Neuronal stem cell (in vitro differentiated cells): ENCODE results near the gene PAM.

ENCODE experiments used
- DNase-seq: peaks from one replicate; pipeline ENCODE4 v3.0.0-alpha.2; 2013; ENCODE audit warnings: low spot score
- H2AFZ ChIP-seq: one replicate; pipeline ENCODE4 v1.6.1; 2013; ENCODE audit warnings: mild to moderate bottlenecking, low read length, inconsistent platforms
- H2AK5ac ChIP-seq: 2 replicates; pipeline ENCODE4 v1.6.1; 2013; ENCODE audit warnings: low read depth, mild to moderate bottlenecking, inconsistent platforms, low read length, moderate library complexity, mixed read lengths
- H2BK120ac ChIP-seq: 2 replicates; pipeline ENCODE4 v1.6.1; 2013; ENCODE audit warnings: low read depth, mild to moderate bottlenecking, inconsistent platforms, low read length, moderate library complexity, mixed read lengths
- H2BK12ac ChIP-seq: one replicate; pipeline ENCODE4 v1.6.1; 2013; ENCODE audit warnings: low read length, inconsistent platforms
- H2BK15ac ChIP-seq: 2 replicates; pipeline ENCODE4 v1.6.1; 2013; ENCODE audit warnings: mild to moderate bottlenecking, low read length, inconsistent platforms, mixed read lengths
- H2BK5ac ChIP-seq: one replicate; pipeline ENCODE4 v1.6.1; 2013; ENCODE audit warnings: inconsistent platforms, mild to moderate bottlenecking, low read length, moderate library complexity
- H3K14ac ChIP-seq: one replicate; pipeline ENCODE4 v1.6.1; 2013; ENCODE audit warnings: low read length, inconsistent platforms
- H3K18ac ChIP-seq: 2 replicates; pipeline ENCODE4 v1.6.1; 2013; ENCODE audit warnings: low read length, inconsistent platforms
- H3K23ac ChIP-seq: 2 replicates; pipeline ENCODE4 v1.6.1; 2013; ENCODE audit warnings: low read depth, mild to moderate bottlenecking, mixed read lengths, low read length, inconsistent platforms; ENCODE audit not compliant: poor library complexity
- H3K27ac ChIP-seq: replicated peaks from 3 replicates; pipeline ENCODE4 v1.5.1; 2013; ENCODE audit warnings: low read length, inconsistent platforms
- H3K27me3 ChIP-seq, 3 experiments: 2 replicates each; pipeline ENCODE4 v1.6.1; 2013; ENCODE audit warnings: low read length in 3 of 3, mild to moderate bottlenecking in 2 of 3, inconsistent platforms in 1 of 3, low read depth in 1 of 3, mixed read lengths in 1 of 3, moderate library complexity in 1 of 3; ENCODE audit not compliant: control insufficient read depth in 3 of 3, insufficient read depth in 3 of 3
- H3K36me3 ChIP-seq, 2 donors: replicated peaks in 1 of 2; 2 replicates each; pipeline ENCODE4 v1.6.1; 2013; ENCODE audit warnings: low read length in 2 of 2; ENCODE audit not compliant: control insufficient read depth in 2 of 2, insufficient read depth in 2 of 2
- H3K4ac ChIP-seq: 2 replicates; pipeline ENCODE4 v1.6.1; 2013; ENCODE audit warnings: inconsistent platforms, mild to moderate bottlenecking, low read length, moderate library complexity
- H3K4me1 ChIP-seq, 2 donors: 1 replicate in 1 of 2; 2 replicates in 1 of 2; pipeline ENCODE4 v1.6.1; 2013; ENCODE audit warnings: low read length in 2 of 2, low read depth in 1 of 2; ENCODE audit not compliant: control insufficient read depth in 2 of 2, insufficient read depth in 1 of 2
- H3K4me2 ChIP-seq: one replicate; pipeline ENCODE4 v1.6.1; 2013; ENCODE audit warnings: mild to moderate bottlenecking, low read length, inconsistent platforms; ENCODE audit not compliant: insufficient read depth, poor library complexity, severe bottlenecking
- H3K4me3 ChIP-seq, 2 donors: 2 replicates each; pipeline ENCODE4 v1.5.1; 2013; ENCODE audit warnings: low read length in 2 of 2, mild to moderate bottlenecking in 2 of 2, inconsistent platforms in 1 of 2, moderate library complexity in 1 of 2
- H3K79me1 ChIP-seq: one replicate; pipeline ENCODE4 v1.6.1; 2013; ENCODE audit warnings: low read depth, mild to moderate bottlenecking, inconsistent platforms, low read length, moderate library complexity
- H3K9ac ChIP-seq: one replicate; pipeline ENCODE4 v1.6.1; 2013; ENCODE audit warnings: mild to moderate bottlenecking, low read depth, low read length, inconsistent platforms; ENCODE audit not compliant: poor library complexity
- H3K9me3 ChIP-seq, 2 donors: replicated peaks in 1 of 2; 2 replicates each; pipeline versions ENCODE3 to v1.6.1; 2013; ENCODE audit warnings: low read length in 2 of 2, mild to moderate bottlenecking in 2 of 2, inconsistent platforms in 1 of 2, low read depth in 1 of 2, mixed read lengths in 1 of 2, moderate library complexity in 1 of 2; ENCODE audit not compliant: control insufficient read depth in 2 of 2, insufficient read depth in 1 of 2
- H4K8ac ChIP-seq: one replicate; pipeline ENCODE4 v1.6.1; 2013; ENCODE audit warnings: low read depth, mild to moderate bottlenecking, inconsistent platforms, low read length, moderate library complexity
- H4K91ac ChIP-seq: one replicate; pipeline ENCODE4 v1.6.1; 2013; ENCODE audit warnings: low read length, low read depth, mild to moderate bottlenecking, inconsistent platforms; ENCODE audit not compliant: poor library complexity
- WGBS, 2 donors: extraction: QIAGEN DNeasy Blood & Tissue Kit; methylation state at CpG; one replicate each; pipeline ENCODE4 v1.1.7; 2013; ENCODE audit warnings: missing lambda C conversion rate in 2 of 2, mixed read lengths in 1 of 2; ENCODE audit not compliant: insufficient read length in 2 of 2, insufficient replicate concordance in 1 of 2; ENCODE audit errors: extremely low coverage in 2 of 2; 5-methylcytosine and 5-hydroxymethylcytosine counted together

The PAM gene

GRCh38 chr5:102879741-102880140 is 124.6 kb downstream of the PAM start:
- Histone ChIP-seq H3K4me1 (peaks cover 5 to 6% of the 10 kb centered on the region in 2 donors), H3K4ac (no peak overlapping the region), H3K14ac (no peak overlapping the region), H2AFZ (no peak overlapping the region), H3K4me3 (no peak overlapping the region), H3K4me2 (no peak overlapping the region), H3K36me3 (peaks cover 0 to 10% of the 10 kb centered on the region in 2 donors), H4K8ac (no peak overlapping the region), H3K9ac (no peak overlapping the region), H2AK5ac (no peak overlapping the region), H3K79me1 (peaks cover 2% of the 10 kb centered on the region), H2BK15ac (no peak overlapping the region), H3K23ac (no peak overlapping the region), H4K91ac (no peak overlapping the region), H2BK5ac (no peak overlapping the region), H3K27ac (no peak overlapping the region), H3K9me3 (no peaks in the 10 kb centered on the region), H2BK12ac (no peak overlapping the region), H3K18ac (no peak overlapping the region), H2BK120ac (no peak overlapping the region), H3K27me3 (no peaks in the 10 kb centered on the region)
- WGBS, 2 donors, result no CpG with 5 or more reads among the region's 6 CpGs
- no peak for DNase-seq

- no peaks in the 10 kb centered on the region for H3K27me3 ChIP-seq
- no peak overlapping the region for H3K4me3 ChIP-seq
- no peak overlapping the region for H2AK5ac ChIP-seq
- no peak overlapping the region for H3K23ac ChIP-seq
- no peak overlapping the region for H3K9ac ChIP-seq
- H3K79me1 ChIP-seq, result no peaks in the 10 kb centered on the region
- H3K9me3 ChIP-seq, result no peaks in the 10 kb centered on the region
- H4K8ac ChIP-seq, result no peak overlapping the region
- H4K91ac ChIP-seq, result no peak overlapping the region
- H2BK120ac ChIP-seq, result no peak overlapping the region
- H3K4me1 ChIP-seq, result peaks cover 2 to 7% of the 10 kb centered on the region in 2 donors
- H3K18ac ChIP-seq, result no peak overlapping the region
- H3K27ac ChIP-seq, result no peak overlapping the region
- no peak overlapping the region for H3K14ac ChIP-seq
- no peak overlapping the region for H2AFZ ChIP-seq
- H3K4ac ChIP-seq, result no peak overlapping the region
- no peak for DNase-seq
- H2BK5ac ChIP-seq, result no peak overlapping the region
- H2BK12ac ChIP-seq, result no peak overlapping the region
- H2BK15ac ChIP-seq, result no peak overlapping the region
- H3K4me2 ChIP-seq, result no peak overlapping the region
- H3K36me3 ChIP-seq, result no peaks in the 10 kb centered on the region
Observed at GRCh38 chr5:102886586-102886985, 131.5 kb downstream of the PAM start.

- H2AFZ ChIP-seq, result no peak overlapping the region
- no peak overlapping the region for H2BK120ac ChIP-seq
- no peak overlapping the region for H2AK5ac ChIP-seq
- no peaks in the 10 kb centered on the region for H3K27me3 ChIP-seq
- no peak overlapping the region for H2BK12ac ChIP-seq
- H3K4me3 ChIP-seq, result no peak overlapping the region
- no peak for DNase-seq
- no peak overlapping the region for H2BK15ac ChIP-seq
- no peaks in the 10 kb centered on the region for H3K36me3 ChIP-seq
- H3K9me3 ChIP-seq, result no peaks in the 10 kb centered on the region
- no peak overlapping the region for H3K4me2 ChIP-seq
- no peaks in the 10 kb centered on the region for H3K79me1 ChIP-seq
- no peak overlapping the region for H4K8ac ChIP-seq
- H3K4me1 ChIP-seq, result peaks cover 5 to 7% of the 10 kb centered on the region in 2 donors
- H3K27ac ChIP-seq, result no peak overlapping the region
- no peak overlapping the region for H3K23ac ChIP-seq
- no peak overlapping the region for H3K14ac ChIP-seq
- H2BK5ac ChIP-seq, result no peak overlapping the region
- no peak overlapping the region for H3K18ac ChIP-seq
- no peak overlapping the region for H3K4ac ChIP-seq
- H4K91ac ChIP-seq, result no peak overlapping the region
- no peak overlapping the region for H3K9ac ChIP-seq
Observed at GRCh38 chr5:102888483-102888882, 133.4 kb downstream of the PAM start.

DNA sequence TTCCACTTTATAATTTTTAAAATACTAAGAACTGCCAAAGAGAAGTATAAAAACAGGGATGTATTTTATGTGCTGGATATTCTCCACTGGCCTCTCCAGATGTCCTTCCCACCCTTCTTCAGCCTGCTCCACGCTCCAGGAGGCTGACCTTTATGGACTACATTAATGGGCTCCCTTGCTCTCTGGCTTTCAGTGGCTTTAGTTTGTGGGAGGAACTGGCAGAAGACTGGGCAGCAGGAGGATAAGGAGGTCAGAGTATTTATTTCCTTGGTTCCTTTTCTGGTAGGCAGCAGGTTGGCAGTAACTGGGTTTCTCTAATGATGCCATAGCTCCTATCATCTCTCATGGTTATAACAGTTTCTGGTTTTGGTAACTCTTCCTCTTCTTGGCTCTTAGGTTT is 133.9 kb downstream of the PAM start:
- H3K36me3 ChIP-seq, result no peaks in the 10 kb centered on the region
- no peak overlapping the region for H2BK15ac ChIP-seq
- no peak overlapping the region for H3K4me2 ChIP-seq
- no peaks in the 10 kb centered on the region for H3K9me3 ChIP-seq
- WGBS, 2 donors, result no CpG with 5 or more reads among the region's 1 CpG
- H4K91ac ChIP-seq, result no peak overlapping the region
- no peak overlapping the region for H4K8ac ChIP-seq
- H3K4me1 ChIP-seq, result peaks cover 5 to 7% of the 10 kb centered on the region in 2 donors
- no peaks in the 10 kb centered on the region for H3K79me1 ChIP-seq
- H3K4me3 ChIP-seq, result no peak overlapping the region
- no peak overlapping the region for H3K14ac ChIP-seq
- H2AK5ac ChIP-seq, result no peak overlapping the region
- H2BK12ac ChIP-seq, result no peak overlapping the region
- H3K27ac ChIP-seq, result no peak overlapping the region
- H3K27me3 ChIP-seq, result no peaks in the 10 kb centered on the region
- H3K23ac ChIP-seq, result no peak overlapping the region
- no peak overlapping the region for H3K4ac ChIP-seq
- no peak overlapping the region for H2BK5ac ChIP-seq
- H2BK120ac ChIP-seq, result no peak overlapping the region
- no peak overlapping the region for H3K9ac ChIP-seq
- H3K18ac ChIP-seq, result no peak overlapping the region
- no peak overlapping the region for H2AFZ ChIP-seq
- no peak for DNase-seq
